HEK293 (cell line): Measurements from ENCODE around the gene ACBD3.

Source experiments
- ATF2 ChIP-seq: fragments of 450-650 bp; formaldehyde crosslinking; IDR thresholded peaks from 2 replicates; pipeline ENCODE4 v1.5.1; 2016; ENCODE audit warnings: missing biosample characterization, missing genetic modification characterization, low read depth
- BCL6B ChIP-seq: fragments of 450-650 bp; formaldehyde crosslinking; IDR thresholded peaks from 2 replicates; pipeline ENCODE4 v1.5.1; 2017; ENCODE audit warnings: missing biosample characterization, missing genetic modification characterization
- GLIS1 ChIP-seq: fragments of 450-650 bp; formaldehyde crosslinking; IDR thresholded peaks from 2 replicates; pipeline ENCODE4 v1.5.1; 2016; ENCODE audit warnings: missing biosample characterization, missing genetic modification characterization
- OVOL3 ChIP-seq: fragments of 450-650 bp; formaldehyde crosslinking; IDR thresholded peaks from 2 replicates; pipeline ENCODE4 v1.5.1; 2016; ENCODE audit warnings: missing biosample characterization, missing genetic modification characterization
- REPIN1 ChIP-seq: fragments of 450-650 bp; formaldehyde crosslinking; IDR thresholded peaks from 2 replicates; pipeline ENCODE4 v1.5.1; 2017; ENCODE audit warnings: missing biosample characterization, missing genetic modification characterization, low read depth
- TSHZ1 ChIP-seq: fragments of 450-650 bp; formaldehyde crosslinking; IDR thresholded peaks from 2 replicates; pipeline ENCODE4 v1.5.1; 2016; ENCODE audit warnings: missing biosample characterization, missing genetic modification characterization, borderline replicate concordance
- ZBTB17 ChIP-seq: fragments of 450-650 bp; formaldehyde crosslinking; IDR thresholded peaks from 2 replicates; pipeline ENCODE4 v1.5.1; 2016; ENCODE audit warnings: missing biosample characterization, missing genetic modification characterization
- ZBTB20 ChIP-seq: fragments of 450-650 bp; formaldehyde crosslinking; IDR thresholded peaks from 2 replicates; pipeline ENCODE4 v1.5.1; 2016; ENCODE audit warnings: missing biosample characterization, missing genetic modification characterization
- ZBTB6 ChIP-seq: fragments of 450-650 bp; formaldehyde crosslinking; IDR thresholded peaks from 2 replicates; pipeline ENCODE4 v1.5.1; 2017; ENCODE audit warnings: missing biosample characterization, missing genetic modification characterization
- ZFP69B ChIP-seq: fragments of 450-650 bp; formaldehyde crosslinking; IDR thresholded peaks from 2 replicates; pipeline ENCODE4 v1.5.1; 2016; ENCODE audit warnings: missing biosample characterization, missing genetic modification characterization
- ZIC2 ChIP-seq: fragments of 450-650 bp; formaldehyde crosslinking; IDR thresholded peaks from 2 replicates; pipeline ENCODE4 v1.5.1; 2016; ENCODE audit warnings: missing biosample characterization, missing genetic modification characterization
- ZNF121 ChIP-seq: fragments of 450-650 bp; formaldehyde crosslinking; IDR thresholded peaks from 2 replicates; pipeline ENCODE4 v1.5.1; 2016; ENCODE audit warnings: missing biosample characterization, missing genetic modification characterization
- ZNF16 ChIP-seq: fragments of 450-650 bp; formaldehyde crosslinking; IDR thresholded peaks from 2 replicates; pipeline ENCODE4 v1.5.1; 2016; ENCODE audit warnings: low read depth, missing biosample characterization, missing genetic modification characterization
- ZNF2 ChIP-seq: fragments of 450-650 bp; formaldehyde crosslinking; IDR thresholded peaks from 2 replicates; pipeline ENCODE4 v1.5.1; 2016; ENCODE audit warnings: missing biosample characterization, missing genetic modification characterization
- ZNF221 ChIP-seq: fragments of 450-650 bp; formaldehyde crosslinking; IDR thresholded peaks from 2 replicates; pipeline ENCODE4 v1.5.1; 2017; ENCODE audit warnings: missing biosample characterization, missing genetic modification characterization, borderline replicate concordance
- ZNF23 ChIP-seq: fragments of 450-650 bp; formaldehyde crosslinking; IDR thresholded peaks from 2 replicates; pipeline ENCODE4 v1.5.1; 2016; ENCODE audit warnings: missing biosample characterization, missing genetic modification characterization, borderline replicate concordance
- ZNF280C ChIP-seq: fragments of 450-650 bp; formaldehyde crosslinking; IDR thresholded peaks from 2 replicates; pipeline ENCODE4 v1.5.1; 2016; ENCODE audit warnings: missing biosample characterization, missing genetic modification characterization
- ZNF341 ChIP-seq: fragments of 450-650 bp; formaldehyde crosslinking; IDR thresholded peaks from 2 replicates; pipeline ENCODE4; 2016; ENCODE audit warnings: low read depth, missing biosample characterization, missing genetic modification characterization
- ZNF48 ChIP-seq: fragments of 450-650 bp; formaldehyde crosslinking; IDR thresholded peaks from 2 replicates; pipeline ENCODE4 v1.5.1; 2016; ENCODE audit warnings: missing biosample characterization, missing genetic modification characterization
- ZNF626 ChIP-seq: fragments of 450-650 bp; sonication (Bioruptor Pico); formaldehyde crosslinking; IDR thresholded peaks from 2 replicates; pipeline ENCODE4 v1.5.1; 2018; ENCODE audit warnings: missing biosample characterization, missing genetic modification characterization, inconsistent platforms
- ZNF701 ChIP-seq: fragments of 450-650 bp; formaldehyde crosslinking; IDR thresholded peaks from 2 replicates; pipeline ENCODE4 v1.5.1; 2016; ENCODE audit warnings: missing biosample characterization, missing genetic modification characterization
- ZNF792 ChIP-seq: fragments of 450-650 bp; formaldehyde crosslinking; IDR thresholded peaks from 2 replicates; pipeline ENCODE4 v1.5.1; 2016; ENCODE audit warnings: missing biosample characterization, missing genetic modification characterization
- TF ChIP-seq, protein P1 (sequence below): fragments of 450-650 bp; IDR thresholded peaks from 2 replicates; pipeline ENCODE4 v1.5.1; 2018; ENCODE audit warnings: missing biosample characterization, missing genetic modification characterization
- TF ChIP-seq, protein P2 (sequence below): fragments of 450-650 bp; IDR thresholded peaks from 2 replicates; pipeline ENCODE4 v1.5.1; 2018; ENCODE audit warnings: missing biosample characterization, mild to moderate bottlenecking, missing genetic modification characterization

The ACBD3 gene

DNA sequence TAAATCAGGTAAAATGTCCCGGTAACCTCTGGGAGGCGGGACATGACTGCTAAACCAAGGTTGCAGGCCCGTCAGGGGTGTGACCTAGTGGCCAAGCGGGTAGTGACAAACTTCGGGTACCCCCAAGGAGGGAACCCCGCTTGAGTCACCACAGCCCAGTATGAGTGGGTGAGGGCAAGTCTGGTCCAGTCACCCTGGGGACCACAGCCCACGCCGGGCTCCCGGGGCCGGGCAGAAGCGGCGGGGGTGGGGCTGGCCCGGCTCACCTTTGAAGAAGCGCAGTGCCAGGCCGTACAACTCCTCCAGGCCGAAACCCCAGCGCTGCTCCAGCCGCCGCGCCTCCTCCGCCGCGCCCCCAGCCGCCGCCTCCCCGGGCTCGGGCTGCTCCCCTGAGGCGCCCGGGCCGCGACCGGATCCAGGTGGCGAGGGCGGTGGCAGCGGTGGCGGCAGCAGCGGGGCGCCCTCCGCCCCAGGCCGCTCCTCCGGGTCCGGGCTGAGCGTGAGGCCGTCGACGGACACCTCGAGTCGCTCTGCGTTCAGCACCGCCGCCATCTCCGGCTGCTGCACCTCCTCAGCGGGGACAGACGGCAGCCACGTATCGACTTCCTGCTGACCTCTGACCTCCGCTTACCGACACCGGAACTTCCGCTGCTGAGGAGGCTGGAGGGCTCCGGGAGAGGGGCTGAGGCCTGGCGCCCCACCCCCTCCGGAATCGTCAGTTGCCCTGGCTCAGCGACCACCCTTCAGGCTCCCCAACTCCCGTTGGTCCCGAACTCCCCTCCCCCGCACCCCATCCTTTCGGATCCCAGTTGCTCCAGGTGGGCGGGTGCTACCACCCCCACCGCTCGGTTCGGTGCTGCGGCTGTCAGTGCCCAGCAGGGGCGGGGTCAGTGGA is at the start of gene ACBD3 (continued):
- TF ChIP-seq ZBTB6 = no peak
- TF ChIP-seq TSHZ1 (tag by site-specific recombination) = peak; percentile 14; the same call in 1 of the 2 replicates
- peak; percentile 96 for TF ChIP-seq ZNF2 (tag by site-specific recombination)
- no peak for TF ChIP-seq ZNF23
- no peak for TF ChIP-seq ZNF626 (tag by site-specific recombination)
- TF ChIP-seq REPIN1 (tag by site-specific recombination) = no peak
- TF ChIP-seq, protein P1, sequence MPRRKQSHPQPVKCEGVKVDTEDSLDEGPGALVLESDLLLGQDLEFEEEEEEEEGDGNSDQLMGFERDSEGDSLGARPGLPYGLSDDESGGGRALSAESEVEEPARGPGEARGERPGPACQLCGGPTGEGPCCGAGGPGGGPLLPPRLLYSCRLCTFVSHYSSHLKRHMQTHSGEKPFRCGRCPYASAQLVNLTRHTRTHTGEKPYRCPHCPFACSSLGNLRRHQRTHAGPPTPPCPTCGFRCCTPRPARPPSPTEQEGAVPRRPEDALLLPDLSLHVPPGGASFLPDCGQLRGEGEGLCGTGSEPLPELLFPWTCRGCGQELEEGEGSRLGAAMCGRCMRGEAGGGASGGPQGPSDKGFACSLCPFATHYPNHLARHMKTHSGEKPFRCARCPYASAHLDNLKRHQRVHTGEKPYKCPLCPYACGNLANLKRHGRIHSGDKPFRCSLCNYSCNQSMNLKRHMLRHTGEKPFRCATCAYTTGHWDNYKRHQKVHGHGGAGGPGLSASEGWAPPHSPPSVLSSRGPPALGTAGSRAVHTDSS (tag by site-specific recombination) = no peak
- peak; percentile 71 for TF ChIP-seq ZIC2
- peak; percentile 83 for TF ChIP-seq GLIS1 (tag by site-specific recombination)
- TF ChIP-seq ZNF701 (tag by site-specific recombination) = no peak
- TF ChIP-seq, protein P2, sequence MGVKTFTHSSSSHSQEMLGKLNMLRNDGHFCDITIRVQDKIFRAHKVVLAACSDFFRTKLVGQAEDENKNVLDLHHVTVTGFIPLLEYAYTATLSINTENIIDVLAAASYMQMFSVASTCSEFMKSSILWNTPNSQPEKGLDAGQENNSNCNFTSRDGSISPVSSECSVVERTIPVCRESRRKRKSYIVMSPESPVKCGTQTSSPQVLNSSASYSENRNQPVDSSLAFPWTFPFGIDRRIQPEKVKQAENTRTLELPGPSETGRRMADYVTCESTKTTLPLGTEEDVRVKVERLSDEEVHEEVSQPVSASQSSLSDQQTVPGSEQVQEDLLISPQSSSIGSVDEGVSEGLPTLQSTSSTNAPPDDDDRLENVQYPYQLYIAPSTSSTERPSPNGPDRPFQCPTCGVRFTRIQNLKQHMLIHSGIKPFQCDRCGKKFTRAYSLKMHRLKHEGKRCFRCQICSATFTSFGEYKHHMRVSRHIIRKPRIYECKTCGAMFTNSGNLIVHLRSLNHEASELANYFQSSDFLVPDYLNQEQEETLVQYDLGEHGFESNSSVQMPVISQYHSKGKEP (tag by site-specific recombination) = peak; percentile 35; the same call in 1 of the 2 replicates
- TF ChIP-seq ZNF341 (tag by site-specific recombination) = peak; percentile 86
- no peak for TF ChIP-seq BCL6B
- peak; percentile 82; the same call in 1 of the 2 replicates for TF ChIP-seq ZFP69B (tag by site-specific recombination)
- peak; percentile 5; the same call in 1 of the 2 replicates for TF ChIP-seq ZNF16 (tag by site-specific recombination)
- TF ChIP-seq ATF2 (tag by site-specific recombination) = no peak
- TF ChIP-seq ZNF280C = no peak
- peak; percentile 79 for TF ChIP-seq OVOL3
- TF ChIP-seq ZBTB20 (tag by site-specific recombination) = peak; percentile 79
- TF ChIP-seq ZNF221 = no peak
- no peak; the same call in 1 of the 2 replicates for TF ChIP-seq ZNF792 (tag by site-specific recombination)
- no peak for TF ChIP-seq ZNF48 (tag by site-specific recombination)
- TF ChIP-seq ZBTB17 (tag by site-specific recombination) = peak; percentile 99
- no peak for TF ChIP-seq ZNF121 (tag by site-specific recombination)
